KMS-11 (cell line): ENCODE data around the gene ANKRD29.
"Not testable (repeated sequence)": the region's sequence is repeated elsewhere in the genome, so short reads cannot be mapped to it uniquely, and the experiment has no call there.

Experiments
- H2AFZ ChIP-seq: fragments of 200-600 bp; sonication (generic); 2 replicates; pipeline ENCODE4 v1.6.1; 2016; ENCODE audit warnings: antibody characterized with exemption, mixed run types, low read depth
- H3K27ac ChIP-seq: fragments of 200-600 bp; sonication (generic); 2 replicates; pipeline ENCODE4 v1.6.1; 2016; ENCODE audit warnings: mild to moderate bottlenecking, mixed run types
- H3K27me3 ChIP-seq: fragments of 200-600 bp; sonication (generic); 2 replicates; pipeline ENCODE4 v1.6.1; 2017; ENCODE audit warnings: mild to moderate bottlenecking, low read depth, mixed run types, moderate library complexity; ENCODE audit not compliant: insufficient read depth
- H3K36me3 ChIP-seq: fragments of 200-600 bp; sonication (generic); 2 replicates; pipeline ENCODE4 v1.6.1; 2017; ENCODE audit warnings: mild to moderate bottlenecking, mixed run types; ENCODE audit not compliant: insufficient read depth
- H3K4me1 ChIP-seq: fragments of 200-600 bp; sonication (generic); 2 replicates; pipeline ENCODE4 v1.6.1; 2016; ENCODE audit warnings: mild to moderate bottlenecking, low read depth, mixed run types; ENCODE audit not compliant: poor library complexity, severe bottlenecking
- H3K4me2 ChIP-seq: fragments of 200-600 bp; sonication (generic); 2 replicates; pipeline ENCODE4 v1.7.0; 2016; ENCODE audit warnings: mild to moderate bottlenecking, mixed run types
- H3K4me3 ChIP-seq: fragments of 200-600 bp; sonication (generic); IDR thresholded peaks from 2 replicates; pipeline ENCODE4 v1.6.1; 2017; ENCODE audit warnings: low read depth, low read length, mixed read lengths; ENCODE audit not compliant: insufficient read depth
- H3K79me2 ChIP-seq: fragments of 200-600 bp; sonication (generic); 2 replicates; pipeline ENCODE4 v1.6.1; 2016; ENCODE audit warnings: low read depth, mixed run types; ENCODE audit not compliant: insufficient read depth
- H3K9ac ChIP-seq: fragments of 200-600 bp; sonication (generic); 2 replicates; pipeline ENCODE4 v1.6.1; 2016; ENCODE audit warnings: mild to moderate bottlenecking, mixed run types
- H4K20me1 ChIP-seq: fragments of 200-600 bp; sonication (generic); 2 replicates; pipeline ENCODE4 v1.6.1; 2016; ENCODE audit warnings: mild to moderate bottlenecking, mixed run types; ENCODE audit not compliant: insufficient read depth
- TF ChIP-seq, protein P1 (sequence below): fragments of 200-600 bp; sonication (generic); conservative IDR thresholded peaks from 2 replicates; pipeline ENCODE4 v1.6.1; 2017; ENCODE audit warnings: low read depth, mild to moderate bottlenecking, antibody characterized with exemption, low read length, moderate library complexity, mixed read lengths

ANKRD29 gene

DNA sequence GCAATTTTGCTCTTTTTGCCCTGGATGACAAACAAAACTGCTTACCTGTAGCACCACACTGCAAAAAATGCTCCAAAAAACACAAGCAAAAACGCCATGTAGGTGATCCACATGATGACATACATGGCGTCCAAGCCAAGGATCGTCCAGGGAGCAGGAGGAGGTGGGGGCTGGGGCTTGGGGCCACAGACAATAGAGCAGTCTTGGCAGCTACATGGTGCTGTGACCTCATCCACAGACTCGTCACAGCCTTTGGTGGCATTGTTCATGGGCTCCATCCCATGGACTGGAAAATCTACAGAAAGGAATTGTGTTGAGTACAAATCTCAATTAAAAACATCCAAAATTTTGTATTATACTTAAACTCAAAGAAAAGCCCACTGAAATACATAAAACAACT is 102.5 kb downstream of the ANKRD29 start:
- Histone ChIP-seq H3K4me2 (no peak overlapping the region), H2AFZ (no peak overlapping the region), H3K9ac (no peak overlapping the region), H3K79me2 (no peaks in the 10 kb centered on the region), H3K4me1 (no peaks in the 10 kb centered on the region), H3K27me3 (no peaks in the 10 kb centered on the region), H3K36me3 (no peaks in the 10 kb centered on the region), H4K20me1 (no peaks in the 10 kb centered on the region), H3K4me3 (no peak overlapping the region), H3K27ac (no peak overlapping the region)
- TF ChIP-seq, protein P1, sequence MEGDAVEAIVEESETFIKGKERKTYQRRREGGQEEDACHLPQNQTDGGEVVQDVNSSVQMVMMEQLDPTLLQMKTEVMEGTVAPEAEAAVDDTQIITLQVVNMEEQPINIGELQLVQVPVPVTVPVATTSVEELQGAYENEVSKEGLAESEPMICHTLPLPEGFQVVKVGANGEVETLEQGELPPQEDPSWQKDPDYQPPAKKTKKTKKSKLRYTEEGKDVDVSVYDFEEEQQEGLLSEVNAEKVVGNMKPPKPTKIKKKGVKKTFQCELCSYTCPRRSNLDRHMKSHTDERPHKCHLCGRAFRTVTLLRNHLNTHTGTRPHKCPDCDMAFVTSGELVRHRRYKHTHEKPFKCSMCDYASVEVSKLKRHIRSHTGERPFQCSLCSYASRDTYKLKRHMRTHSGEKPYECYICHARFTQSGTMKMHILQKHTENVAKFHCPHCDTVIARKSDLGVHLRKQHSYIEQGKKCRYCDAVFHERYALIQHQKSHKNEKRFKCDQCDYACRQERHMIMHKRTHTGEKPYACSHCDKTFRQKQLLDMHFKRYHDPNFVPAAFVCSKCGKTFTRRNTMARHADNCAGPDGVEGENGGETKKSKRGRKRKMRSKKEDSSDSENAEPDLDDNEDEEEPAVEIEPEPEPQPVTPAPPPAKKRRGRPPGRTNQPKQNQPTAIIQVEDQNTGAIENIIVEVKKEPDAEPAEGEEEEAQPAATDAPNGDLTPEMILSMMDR, result no peak

DNA sequence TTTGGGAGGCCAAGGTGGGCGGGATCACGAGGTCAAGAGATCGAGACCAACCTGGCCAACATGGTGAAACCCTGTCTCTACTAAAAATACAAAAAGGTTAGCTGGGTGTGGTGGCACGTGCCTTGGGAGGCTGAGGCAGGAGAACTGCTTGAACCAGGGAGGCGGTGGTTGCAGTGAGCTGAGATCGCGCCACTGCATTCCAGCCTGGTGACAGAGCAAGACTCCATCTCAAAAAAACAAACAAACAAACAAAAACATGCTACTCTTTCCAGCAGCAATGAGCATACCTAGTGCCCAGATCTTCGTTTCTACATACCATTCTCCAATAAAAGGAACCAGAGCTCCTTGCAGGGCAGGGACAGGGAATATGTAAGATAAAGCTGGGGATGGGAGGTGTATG is 105.2 kb downstream of the ANKRD29 start:
- H4K20me1 ChIP-seq, H3K4me3 ChIP-seq, H3K27ac ChIP-seq, H3K4me1 ChIP-seq, H3K36me3 ChIP-seq, H3K27me3 ChIP-seq, H3K9ac ChIP-seq, H3K4me2 ChIP-seq, H3K79me2 ChIP-seq, H2AFZ ChIP-seq: not testable (repeated sequence)

DNA sequence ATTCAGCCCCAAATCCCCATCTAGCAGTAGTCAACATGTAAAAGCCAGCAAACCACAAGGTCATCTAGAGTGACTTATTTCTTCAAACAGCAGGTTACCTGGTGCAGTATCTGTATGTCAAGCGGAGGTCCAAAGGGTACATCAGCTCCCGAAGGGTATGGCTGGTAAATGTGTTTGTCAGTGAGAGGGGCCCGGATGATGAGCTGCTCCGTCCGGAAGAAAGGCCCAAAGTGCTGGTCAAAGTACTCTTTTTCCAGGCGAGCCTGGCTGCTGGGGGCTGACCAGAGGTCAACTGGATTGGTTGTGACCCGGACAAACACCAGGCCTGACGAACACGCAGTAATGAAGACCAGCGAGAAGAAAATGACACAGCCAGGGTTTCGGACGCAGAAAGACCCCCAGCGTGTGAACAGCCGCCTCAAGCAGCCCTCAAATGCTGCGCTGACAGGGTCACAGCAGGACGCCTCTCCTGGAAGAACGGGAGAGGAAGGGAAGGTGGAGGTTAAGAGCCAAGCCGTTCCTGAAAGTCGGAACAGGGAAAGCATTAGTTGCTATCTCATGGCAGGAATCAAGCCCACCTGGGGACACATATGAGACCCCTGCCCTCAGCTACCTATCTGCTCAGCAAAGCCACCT is 106.4 kb downstream of the ANKRD29 start:
- H3K27me3 ChIP-seq, result no peaks in the 10 kb centered on the region
- H3K4me3 ChIP-seq, result no peak overlapping the region
- no peaks in the 10 kb centered on the region for H3K79me2 ChIP-seq
- TF ChIP-seq, protein P1, result no peak
- peaks cover 7% of the 10 kb centered on the region; the same call in 1 of the 2 replicates for H3K36me3 ChIP-seq
- no peaks in the 10 kb centered on the region for H4K20me1 ChIP-seq
- no peak overlapping the region for H3K4me2 ChIP-seq
- H3K4me1 ChIP-seq, result no peaks in the 10 kb centered on the region
- no peak overlapping the region for H2AFZ ChIP-seq
- H3K9ac ChIP-seq, result no peak overlapping the region
- H3K27ac ChIP-seq, result no peak overlapping the region

DNA sequence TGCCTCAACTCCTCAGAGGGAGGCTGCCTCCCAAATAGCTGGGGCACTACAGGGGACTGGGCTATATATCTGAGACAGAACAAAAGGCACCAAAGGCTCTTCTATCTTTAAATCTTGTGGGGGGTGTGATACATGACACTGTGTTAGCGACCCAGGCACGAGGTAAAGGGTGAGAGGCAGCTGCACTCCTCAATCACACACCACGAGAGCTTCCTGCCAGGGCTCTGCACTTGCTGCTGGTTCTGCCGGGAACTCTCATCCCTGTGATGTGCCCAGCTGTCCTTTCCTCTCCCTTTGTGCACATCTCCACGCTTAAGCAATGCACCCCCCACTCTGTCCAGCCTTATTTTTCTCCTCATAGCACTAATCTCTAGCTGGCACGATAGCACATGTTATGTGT is 108.8 kb downstream of the ANKRD29 start:
- peaks cover 7% of the 10 kb centered on the region; the same call in 1 of the 2 replicates for H3K36me3 ChIP-seq
- H3K79me2 ChIP-seq, result no peaks in the 10 kb centered on the region
- no peaks in the 10 kb centered on the region for H4K20me1 ChIP-seq
- no peaks in the 10 kb centered on the region for H3K27me3 ChIP-seq
- H2AFZ ChIP-seq, result no peak overlapping the region
- H3K4me3 ChIP-seq, result no peak overlapping the region
- TF ChIP-seq, protein P1, result no peak
- H3K27ac ChIP-seq, result no peak overlapping the region
- H3K4me1 ChIP-seq, result no peaks in the 10 kb centered on the region
- no peak overlapping the region for H3K9ac ChIP-seq
- no peak overlapping the region for H3K4me2 ChIP-seq

DNA sequence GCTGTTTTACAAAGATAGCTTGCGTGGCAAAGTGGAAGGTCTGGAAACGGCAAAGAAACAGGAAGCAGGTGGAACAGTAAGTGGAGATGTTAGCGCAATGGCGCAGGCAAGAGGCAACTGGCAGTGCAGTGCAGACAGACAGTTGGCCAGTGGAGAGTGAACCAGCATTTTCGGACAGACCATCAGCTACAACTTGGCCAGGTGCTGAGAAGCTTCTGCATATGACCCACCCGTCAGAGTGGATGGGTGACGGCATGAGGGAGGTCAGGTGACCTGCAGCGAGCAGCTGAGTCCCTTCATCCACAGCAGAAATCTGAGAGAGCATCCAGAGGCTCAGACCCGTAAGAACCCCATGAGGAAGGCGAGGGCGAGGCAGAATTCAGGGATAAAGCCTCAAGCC is 110.2 kb downstream of the ANKRD29 start:
- H3K9ac ChIP-seq, result no peak overlapping the region
- no peaks in the 10 kb centered on the region for H3K79me2 ChIP-seq
- no peaks in the 10 kb centered on the region for H3K27me3 ChIP-seq
- H3K4me1 ChIP-seq, result no peaks in the 10 kb centered on the region
- TF ChIP-seq, protein P1, result no peak
- no peak overlapping the region for H2AFZ ChIP-seq
- H3K4me2 ChIP-seq, result no peak overlapping the region
- H3K36me3 ChIP-seq, result peaks cover 7% of the 10 kb centered on the region; the same call in 1 of the 2 replicates
- no peak overlapping the region for H3K27ac ChIP-seq
- H4K20me1 ChIP-seq, result no peaks in the 10 kb centered on the region
- H3K4me3 ChIP-seq, result no peak overlapping the region
